ENCODE results near the gene SPATA25.

DNA sequence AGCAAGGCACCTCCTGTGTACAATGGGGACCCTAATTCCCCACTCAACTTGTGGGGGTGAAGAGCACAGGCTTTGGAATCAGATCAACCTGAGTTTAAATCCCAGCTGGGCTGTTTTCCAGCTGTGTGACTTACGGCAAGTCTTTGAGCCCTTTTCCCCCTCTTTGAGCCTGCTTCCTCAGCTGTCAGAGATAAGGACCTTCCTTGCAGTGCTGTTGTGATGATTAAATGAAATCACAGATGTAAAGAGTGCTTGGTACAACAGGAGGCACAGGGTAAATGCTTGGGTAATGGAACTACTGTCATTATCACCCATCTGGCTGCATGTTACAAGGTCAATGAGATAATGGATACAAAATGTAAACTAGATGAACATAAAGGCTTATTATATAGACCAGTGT, 50.6 kb downstream of the SPATA25 start:
- TF ChIP-seq, protein P1, sequence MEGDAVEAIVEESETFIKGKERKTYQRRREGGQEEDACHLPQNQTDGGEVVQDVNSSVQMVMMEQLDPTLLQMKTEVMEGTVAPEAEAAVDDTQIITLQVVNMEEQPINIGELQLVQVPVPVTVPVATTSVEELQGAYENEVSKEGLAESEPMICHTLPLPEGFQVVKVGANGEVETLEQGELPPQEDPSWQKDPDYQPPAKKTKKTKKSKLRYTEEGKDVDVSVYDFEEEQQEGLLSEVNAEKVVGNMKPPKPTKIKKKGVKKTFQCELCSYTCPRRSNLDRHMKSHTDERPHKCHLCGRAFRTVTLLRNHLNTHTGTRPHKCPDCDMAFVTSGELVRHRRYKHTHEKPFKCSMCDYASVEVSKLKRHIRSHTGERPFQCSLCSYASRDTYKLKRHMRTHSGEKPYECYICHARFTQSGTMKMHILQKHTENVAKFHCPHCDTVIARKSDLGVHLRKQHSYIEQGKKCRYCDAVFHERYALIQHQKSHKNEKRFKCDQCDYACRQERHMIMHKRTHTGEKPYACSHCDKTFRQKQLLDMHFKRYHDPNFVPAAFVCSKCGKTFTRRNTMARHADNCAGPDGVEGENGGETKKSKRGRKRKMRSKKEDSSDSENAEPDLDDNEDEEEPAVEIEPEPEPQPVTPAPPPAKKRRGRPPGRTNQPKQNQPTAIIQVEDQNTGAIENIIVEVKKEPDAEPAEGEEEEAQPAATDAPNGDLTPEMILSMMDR (IDR thresholded peaks at IDR 0.05): no peak
- TF ChIP-seq ZFX (IDR thresholded peaks at IDR 0.05; ENCODE audit: borderline replicate concordance): no peak
